Heart left ventricle (tissue), 13 donors: ENCODE data around the gene METTL22.

ENCODE experiments used
- CTCF ChIP-seq, 12 donors: fragments of 200-600 bp; sonication (generic) in 4 of 12; IDR thresholded peaks; one replicate each; pipeline versions ENCODE4 v1.5.0 to v1.8.0; 2018 to 2022; ENCODE audit warnings: antibody characterized with exemption in 12 of 12, mild to moderate bottlenecking in 5 of 12
- POLR2A ChIP-seq, 2 donors: fragments of 450-650 bp; IDR thresholded peaks; one replicate each; pipeline ENCODE4 v1.6.1; 2017; ENCODE audit warnings: antibody characterized with exemption in 2 of 2, mild to moderate bottlenecking in 2 of 2, moderate library complexity in 2 of 2
- donor health status: ischemic (EF 13 %, LVEDD 7.1; RV severe dilation, severe dysfunction).
- donor health status: DM: no; HTN: yes; CAD: no.
- donor health status: DM: no; HTN: no; CAD: no.
- donor health status: ischemic (EF 25% LVEDD 6.9; RV normal size, moderate dysfunction).
- donor health status: ischemic (EF 25% LVEDD 5.7; RV mildly dilated, moderate dysfunction).
- donor health status: ischemic (EF 35%, LVEDD 5.7; RV mildly dilated, moderate dysfunction).
- donor health status: nonischemic (EF 11% LVEDD 7.7; RV severe dilation, severe dysfunction).
- donor health status: DM: yes; HTN: yes; CAD: no.
- donor health status: PGD.
- donor health status: ischemic (EF 29% LVEDD 5.4; RV normal size, mild dysfunction).
- donor health status: nonischemic (EF 23%, LVEDD 6.1; RV moderate dilation, normal function).

- no peak for TF ChIP-seq CTCF (IDR thresholded peaks at IDR 0.05)
- TF ChIP-seq POLR2A (IDR thresholded peaks at IDR 0.05) = no peak
These were observed 37.8 kb upstream of the METTL22 start for GRCh38 chr16:8583732-8584131.
